IPS-20b (cell line): ENCODE results near the gene CXCL13.

Source experiments
- H3K27ac ChIP-seq: one replicate; pipeline ENCODE4 v1.5.1; 2013; ENCODE audit warnings: low read length
- H3K27me3 ChIP-seq: 2 replicates; pipeline ENCODE4 v1.6.1; 2013; ENCODE audit warnings: mild to moderate bottlenecking, low read length, inconsistent platforms; ENCODE audit not compliant: insufficient read depth
- H3K36me3 ChIP-seq: 2 replicates; pipeline ENCODE4 v1.6.1; 2013; ENCODE audit warnings: low read depth, mild to moderate bottlenecking, inconsistent platforms, low read length, moderate library complexity; ENCODE audit not compliant: insufficient read depth
- H3K4me1 ChIP-seq: 2 replicates; pipeline ENCODE4 v1.6.1; 2013; ENCODE audit warnings: mild to moderate bottlenecking, control low read depth, inconsistent platforms, low read length, moderate library complexity; ENCODE audit not compliant: insufficient read depth
- H3K4me3 ChIP-seq: 2 replicates; pipeline ENCODE4 v1.5.1; 2013; ENCODE audit warnings: mild to moderate bottlenecking, low read length, inconsistent platforms
- H3K9ac ChIP-seq: 2 replicates; pipeline ENCODE4 v1.6.1; 2013; ENCODE audit warnings: low read depth, mild to moderate bottlenecking, inconsistent platforms, low read length, moderate library complexity
- H3K9me3 ChIP-seq: 2 replicates; pipeline ENCODE4 v1.6.1; 2013; ENCODE audit warnings: mild to moderate bottlenecking, low read depth, low read length, inconsistent platforms; ENCODE audit not compliant: insufficient read depth

The CXCL13 gene

DNA sequence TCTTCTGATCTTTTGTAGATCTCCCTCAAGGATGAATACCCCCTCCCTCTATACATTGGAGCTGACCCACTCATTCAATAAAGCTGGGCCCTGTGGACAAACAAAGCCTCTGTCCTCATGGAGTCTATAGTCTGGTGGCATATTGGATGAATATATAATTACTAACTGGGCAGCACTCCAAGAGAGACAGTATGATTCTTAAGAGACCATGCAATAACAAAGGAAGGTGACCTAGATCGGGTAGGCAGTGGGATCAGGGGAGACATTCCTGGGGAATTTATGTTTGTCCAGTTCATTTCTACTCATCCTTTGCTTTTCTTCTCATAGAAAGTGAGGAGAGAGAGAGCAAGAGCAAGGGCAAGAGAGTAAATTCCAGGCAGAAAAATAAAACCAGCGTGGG lies 23.5 kb upstream of the CXCL13 start:
- H3K27ac ChIP-seq = no peak overlapping the region
- no peaks in the 10 kb centered on the region for H3K4me1 ChIP-seq
- H3K36me3 ChIP-seq = no peaks in the 10 kb centered on the region
- peaks cover 5% of the 10 kb centered on the region; the same call in 1 of the 2 replicates for H3K9me3 ChIP-seq
- no peaks in the 10 kb centered on the region for H3K27me3 ChIP-seq
- H3K4me3 ChIP-seq = no peak overlapping the region
- H3K9ac ChIP-seq = no peak overlapping the region

DNA sequence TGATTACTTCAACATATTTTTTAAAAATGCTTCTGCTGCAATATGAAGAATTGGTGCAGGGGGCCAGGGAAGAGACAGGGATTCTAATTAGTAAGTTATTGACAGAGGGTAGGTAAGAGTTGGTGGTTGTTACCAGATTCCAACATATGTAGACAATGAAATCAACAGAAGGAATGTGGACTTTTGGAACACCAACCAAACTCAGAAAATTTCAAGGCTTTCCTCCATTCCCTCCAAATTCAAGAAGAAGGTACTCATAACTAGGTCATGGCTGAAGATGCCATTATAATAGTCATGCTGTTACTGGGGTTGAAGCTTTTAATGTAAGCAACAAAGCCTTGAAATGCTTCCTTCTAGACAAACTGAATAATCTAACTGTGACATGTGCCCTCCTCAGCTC lies 22.9 kb upstream of the CXCL13 start:
- Histone ChIP-seq H3K4me3 (no peak overlapping the region), H3K9me3 (0 out of 2 replicates have a peak, but pooled peaks cover 2% of the 10 kb centered on the region), H3K36me3 (no peaks in the 10 kb centered on the region), H3K9ac (no peak overlapping the region), H3K27ac (no peak overlapping the region), H3K4me1 (no peaks in the 10 kb centered on the region), H3K27me3 (no peaks in the 10 kb centered on the region)

DNA sequence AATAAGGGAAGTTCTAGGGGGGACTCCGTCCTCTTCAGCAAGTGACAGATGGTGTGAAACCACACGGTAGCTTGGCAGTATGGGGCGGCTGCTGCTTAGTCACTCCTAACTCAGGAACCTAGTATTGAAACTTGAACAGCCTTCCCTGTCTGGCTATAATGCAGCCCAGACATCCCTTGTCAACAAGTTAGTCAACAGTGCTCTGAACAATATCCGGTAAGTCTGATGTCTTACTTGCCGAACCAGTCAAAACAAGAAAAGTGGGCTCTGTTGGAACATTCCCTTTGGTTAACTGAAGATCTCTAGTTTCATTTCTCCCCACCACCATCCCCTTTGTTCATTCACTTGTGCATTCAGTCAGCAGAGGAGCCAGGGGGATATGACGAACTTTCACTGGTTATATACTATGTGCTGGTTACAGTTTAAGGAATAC lies 18.7 kb upstream of the CXCL13 start:
- no peak overlapping the region for H3K4me3 ChIP-seq
- H3K9ac ChIP-seq = no peak overlapping the region
- no peaks in the 10 kb centered on the region for H3K36me3 ChIP-seq
- H3K4me1 ChIP-seq = 0 out of 2 replicates have a peak, but pooled peaks cover 2% of the 10 kb centered on the region
- no peaks in the 10 kb centered on the region for H3K27me3 ChIP-seq
- H3K9me3 ChIP-seq = no peaks in the 10 kb centered on the region
- no peak overlapping the region for H3K27ac ChIP-seq

- H3K36me3 ChIP-seq = no peaks in the 10 kb centered on the region
- no peak overlapping the region for H3K4me3 ChIP-seq
- no peaks in the 10 kb centered on the region for H3K9me3 ChIP-seq
- no peak overlapping the region for H3K27ac ChIP-seq
- no peaks in the 10 kb centered on the region for H3K27me3 ChIP-seq
- no peak overlapping the region for H3K9ac ChIP-seq
- 0 out of 2 replicates have a peak, but pooled peaks cover 2% of the 10 kb centered on the region for H3K4me1 ChIP-seq
Measured at GRCh38 chr4:77590482-77590881, 15.1 kb upstream of the CXCL13 start.

DNA sequence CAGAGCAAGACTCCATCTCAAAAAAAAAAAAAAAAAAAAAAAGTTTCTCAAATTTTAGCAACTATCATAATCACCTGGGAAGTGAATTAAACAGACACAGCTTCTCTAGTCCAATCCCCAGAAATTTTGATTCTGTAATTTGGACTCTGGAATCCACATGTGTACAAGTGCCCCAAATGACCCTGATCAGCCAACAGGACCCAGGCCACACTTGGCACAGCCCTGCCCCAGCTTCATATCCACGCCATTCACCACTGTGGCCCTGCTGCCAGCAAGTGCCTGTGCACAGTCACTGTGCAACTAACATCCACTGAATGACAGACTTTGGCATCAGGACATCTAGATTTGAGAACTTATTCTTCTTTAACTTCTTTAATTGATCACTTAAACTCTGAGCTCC lies 14.1 kb upstream of the CXCL13 start:
- no peak overlapping the region for H3K9ac ChIP-seq
- H3K27me3 ChIP-seq = no peaks in the 10 kb centered on the region
- no peak overlapping the region for H3K27ac ChIP-seq
- no peak overlapping the region for H3K4me3 ChIP-seq
- no peaks in the 10 kb centered on the region for H3K9me3 ChIP-seq
- 0 out of 2 replicates have a peak, but pooled peaks cover 2% of the 10 kb centered on the region for H3K4me1 ChIP-seq
- H3K36me3 ChIP-seq = no peaks in the 10 kb centered on the region

DNA sequence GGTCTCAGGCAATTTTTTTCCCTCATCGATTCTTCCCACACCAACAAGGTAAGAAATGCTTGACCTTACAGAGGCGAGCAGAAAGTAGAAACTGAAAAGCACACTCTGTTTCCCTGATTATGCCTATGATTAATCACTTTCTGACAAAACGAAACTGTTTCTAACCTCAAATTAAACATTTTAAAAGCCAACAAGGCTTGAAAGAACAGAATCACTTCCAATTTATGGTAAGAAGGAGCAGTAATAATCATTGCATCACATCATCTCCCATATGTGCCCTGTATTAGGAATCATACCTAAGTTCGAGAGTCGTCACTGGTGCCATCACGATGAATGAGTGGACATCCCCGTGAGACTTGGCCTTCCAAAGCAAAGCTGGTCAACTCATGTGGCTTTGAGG lies 12.5 kb upstream of the CXCL13 start:
- H3K36me3 ChIP-seq = no peaks in the 10 kb centered on the region
- no peak overlapping the region for H3K27ac ChIP-seq
- H3K27me3 ChIP-seq = no peaks in the 10 kb centered on the region
- H3K9me3 ChIP-seq = no peaks in the 10 kb centered on the region
- no peak overlapping the region for H3K4me3 ChIP-seq
- H3K4me1 ChIP-seq = 0 out of 2 replicates have a peak, but pooled peaks cover 2% of the 10 kb centered on the region
- no peak overlapping the region for H3K9ac ChIP-seq

GRCh38 chr4:77593993-77594392 lies 11.6 kb upstream of the CXCL13 start:
- no peak overlapping the region for H3K27ac ChIP-seq

GRCh38 chr4:77595364-77595973 lies 10.2 kb upstream of the CXCL13 start:
- Histone ChIP-seq H3K27me3 (no peaks in the 10 kb centered on the region), H3K4me3 (no peak overlapping the region), H3K27ac (no peak overlapping the region), H3K9ac (no peak overlapping the region), H3K9me3 (no peaks in the 10 kb centered on the region), H3K36me3 (no peaks in the 10 kb centered on the region), H3K4me1 (0 out of 2 replicates have a peak, but pooled peaks cover under 1% of the 10 kb centered on the region)

More at GRCh38 chr4:77593993-77594392, 11.6 kb upstream of the CXCL13 start:
- Histone ChIP-seq H3K4me3 (no peak overlapping the region), H3K9me3 (no peaks in the 10 kb centered on the region), H3K36me3 (no peaks in the 10 kb centered on the region), H3K9ac (no peak overlapping the region), H3K27me3 (no peaks in the 10 kb centered on the region), H3K4me1 (0 out of 2 replicates have a peak, but pooled peaks cover 2% of the 10 kb centered on the region)

DNA sequence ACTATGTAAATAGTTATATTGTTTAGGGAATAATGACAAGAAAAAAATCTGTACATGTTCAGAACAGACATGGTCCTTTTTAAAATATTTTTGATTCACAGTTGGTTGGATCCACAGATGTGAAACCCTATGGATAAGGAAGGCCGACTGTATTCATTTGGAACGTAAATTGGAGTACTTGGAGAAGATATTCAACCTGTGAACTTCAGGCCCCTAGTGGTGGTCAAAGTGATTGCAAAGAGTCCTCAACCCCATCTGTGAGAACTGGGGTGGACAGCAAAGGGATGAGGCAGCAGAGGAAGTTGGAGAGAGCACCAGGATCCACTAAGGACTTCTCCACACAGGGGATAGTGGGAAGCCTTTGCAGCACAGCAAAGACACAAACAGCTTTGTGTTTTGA lies 6.2 kb upstream of the CXCL13 start:
- no peaks in the 10 kb centered on the region for H3K27me3 ChIP-seq
- no peaks in the 10 kb centered on the region for H3K4me1 ChIP-seq
- H3K9ac ChIP-seq = no peak overlapping the region
- no peak overlapping the region for H3K27ac ChIP-seq
- H3K4me3 ChIP-seq = no peak overlapping the region
- no peaks in the 10 kb centered on the region for H3K9me3 ChIP-seq
- H3K36me3 ChIP-seq = no peaks in the 10 kb centered on the region

- Histone ChIP-seq H3K4me1 (no peaks in the 10 kb centered on the region), H3K36me3 (no peaks in the 10 kb centered on the region), H3K4me3 (no peak overlapping the region), H3K27ac (no peak overlapping the region), H3K9me3 (no peaks in the 10 kb centered on the region), H3K27me3 (no peaks in the 10 kb centered on the region), H3K9ac (no peak overlapping the region)
Measured at GRCh38 chr4:77600521-77601451, 4.8 kb upstream of the CXCL13 start.

- Histone ChIP-seq H3K4me1 (no peaks in the 10 kb centered on the region), H3K9me3 (no peaks in the 10 kb centered on the region), H3K27me3 (no peaks in the 10 kb centered on the region), H3K9ac (no peak overlapping the region), H3K4me3 (no peak overlapping the region), H3K27ac (no peak overlapping the region), H3K36me3 (no peaks in the 10 kb centered on the region)
Measured at GRCh38 chr4:77601614-77602187, 3.9 kb upstream of the CXCL13 start.
